HepG2 (cell line): ENCODE data around the gene SLC25A33. TPM values are rescaled to one million over a fixed set of nuclear protein-coding genes. Genes with fewer than 3 reads are reported as not detected.

ENCODE experiments used
- E2F5 ChIP-seq: sonication (generic); formaldehyde crosslinking; conservative IDR thresholded peaks from 2 replicates; pipeline ENCODE4 v1.4.0; 2020; ENCODE audit warnings: missing genetic modification reagents
- GMEB1 ChIP-seq: sonication (generic); formaldehyde crosslinking; IDR thresholded peaks from 2 replicates; pipeline ENCODE4 v1.5.1; 2020; ENCODE audit warnings: missing genetic modification reagents, mild to moderate bottlenecking, borderline replicate concordance
- KLF15 ChIP-seq: sonication (generic); formaldehyde crosslinking; IDR thresholded peaks from 2 replicates; pipeline ENCODE4 v1.8.1; 2023; ENCODE audit warnings: borderline replicate concordance, mild to moderate bottlenecking, inconsistent platforms, missing genetic modification reagents, mixed read lengths
- NFE2L2 ChIP-seq: fragments of 150-350 bp; IDR thresholded peaks from 2 replicates; pipeline ENCODE4 v1.6.1; 2014; ENCODE audit warnings: low read length
- PBX3 ChIP-seq: sonication (generic); formaldehyde crosslinking; IDR thresholded peaks from 2 replicates; pipeline ENCODE4 v1.8.1; 2023; ENCODE audit warnings: missing genetic modification reagents, inconsistent platforms, borderline replicate concordance
- RCOR2 ChIP-seq: IDR thresholded peaks from 2 replicates; pipeline ENCODE4 v1.6.1; 2016; ENCODE audit warnings: missing biosample characterization, missing genetic modification reagents
- SNAPC4 ChIP-seq: sonication (generic); formaldehyde crosslinking; IDR thresholded peaks from 2 replicates; pipeline ENCODE4 v1.4.0; 2020; ENCODE audit warnings: mild to moderate bottlenecking, missing genetic modification reagents
- TOPORS ChIP-seq: sonication (generic); formaldehyde crosslinking; IDR thresholded peaks from 2 replicates; pipeline ENCODE4 v1.8.0; 2023; ENCODE audit warnings: mild to moderate bottlenecking, missing genetic modification reagents
- U2AF1 ChIP-seq: fragments of 200-400 bp; formaldehyde crosslinking; optimal IDR thresholded peaks from 2 replicates; pipeline ENCODE3; 2017; ENCODE audit warnings: mild to moderate bottlenecking, low read depth, low read length
- ZNF143 ChIP-seq: sonication (generic); formaldehyde crosslinking; IDR thresholded peaks from 2 replicates; pipeline ENCODE4 v1.4.0; 2020; ENCODE audit warnings: missing genetic modification reagents
- ZNF501 ChIP-seq: sonication (generic); formaldehyde crosslinking; IDR thresholded peaks from 2 replicates; pipeline ENCODE4 v1.5.1; 2020; ENCODE audit warnings: mild to moderate bottlenecking, moderate library complexity, missing genetic modification reagents
- ZNF577 ChIP-seq: sonication (generic); formaldehyde crosslinking; IDR thresholded peaks from 2 replicates; pipeline ENCODE4 v1.4.0; 2020; ENCODE audit warnings: mild to moderate bottlenecking, low read depth, missing genetic modification reagents, borderline replicate concordance
- ZNF746 ChIP-seq: sonication (generic); formaldehyde crosslinking; IDR thresholded peaks from 2 replicates; pipeline ENCODE4 v1.8.0; 2022; ENCODE audit warnings: mild to moderate bottlenecking, missing genetic modification reagents
- polyA plus RNA-seq, 8 experiments: library from polyadenylated mRNA; depleted of rRNA in 3 of 8; stranded (reverse) in 7 of 8; unstranded in 1 of 8; fragments of >200 nt; fragmentation: Illumina TruSeq in 4 of 8; extraction: Trizol in 4 of 8; gene quantifications; 2 replicates each; pipeline versions ENCODE4 v1.2.1 to v1.2.3, GENCODE V29; 2011 to 2016; ENCODE audit warnings: low read depth in 4 of 8, missing spikeins in 1 of 8, mixed read lengths in 1 of 8; ENCODE audit not compliant: insufficient read depth in 1 of 8
- total RNA-seq, 5 experiments: library from RNA; depleted of rRNA; stranded (reverse); fragments of >200 nt; fragmentation: Illumina TruSeq; extraction: Trizol; gene quantifications; 2 replicates each; pipeline ENCODE4 v1.2.3, GENCODE V29; 2016; ENCODE audit warnings: low read depth in 1 of 5
- TF ChIP-seq, protein P1 (sequence below): sonication (generic); formaldehyde crosslinking; IDR thresholded peaks from 2 replicates; pipeline ENCODE4 v1.4.0; 2020; ENCODE audit warnings: missing genetic modification reagents, borderline replicate concordance
- TF ChIP-seq, protein P2 (sequence below): IDR thresholded peaks from 2 replicates; pipeline ENCODE4 v1.6.1; 2016; ENCODE audit warnings: missing genetic modification reagents, missing compliant biosample characterization

SLC25A33 gene
- total and polyA plus RNA-seq, 2 of the 13 experiments (the other 11 are each of a cell fraction or from before 2014, with no cell fraction given) = 15.4 to 50.3 TPM

- TF ChIP-seq KLF15 (CRISPR knock-in tag) (no peak; the same call in 1 of the 2 replicates), E2F5 (CRISPR knock-in tag) (no peak), ZNF143 (CRISPR knock-in tag) (no peak), PBX3 (CRISPR knock-in tag) (no peak), ZNF746 (CRISPR knock-in tag) (no peak), TOPORS (CRISPR knock-in tag) (no peak), GMEB1 (CRISPR knock-in tag) (peak; percentile 53; the same call in 1 of the 2 replicates), ZNF501 (CRISPR knock-in tag) (no peak), SNAPC4 (CRISPR knock-in tag) (no peak), U2AF1 (no peak), RCOR2 (peak; percentile 74; the same call in 1 of the 2 replicates), NFE2L2 (no peak), ZNF577 (CRISPR knock-in tag) (no peak)
- TF ChIP-seq, protein P1, sequence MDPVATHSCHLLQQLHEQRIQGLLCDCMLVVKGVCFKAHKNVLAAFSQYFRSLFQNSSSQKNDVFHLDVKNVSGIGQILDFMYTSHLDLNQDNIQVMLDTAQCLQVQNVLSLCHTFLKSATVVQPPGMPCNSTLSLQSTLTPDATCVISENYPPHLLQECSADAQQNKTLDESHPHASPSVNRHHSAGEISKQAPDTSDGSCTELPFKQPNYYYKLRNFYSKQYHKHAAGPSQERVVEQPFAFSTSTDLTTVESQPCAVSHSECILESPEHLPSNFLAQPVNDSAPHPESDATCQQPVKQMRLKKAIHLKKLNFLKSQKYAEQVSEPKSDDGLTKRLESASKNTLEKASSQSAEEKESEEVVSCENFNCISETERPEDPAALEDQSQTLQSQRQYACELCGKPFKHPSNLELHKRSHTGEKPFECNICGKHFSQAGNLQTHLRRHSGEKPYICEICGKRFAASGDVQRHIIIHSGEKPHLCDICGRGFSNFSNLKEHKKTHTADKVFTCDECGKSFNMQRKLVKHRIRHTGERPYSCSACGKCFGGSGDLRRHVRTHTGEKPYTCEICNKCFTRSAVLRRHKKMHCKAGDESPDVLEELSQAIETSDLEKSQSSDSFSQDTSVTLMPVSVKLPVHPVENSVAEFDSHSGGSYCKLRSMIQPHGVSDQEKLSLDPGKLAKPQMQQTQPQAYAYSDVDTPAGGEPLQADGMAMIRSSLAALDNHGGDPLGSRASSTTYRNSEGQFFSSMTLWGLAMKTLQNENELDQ = no peak
- TF ChIP-seq, protein P2, sequence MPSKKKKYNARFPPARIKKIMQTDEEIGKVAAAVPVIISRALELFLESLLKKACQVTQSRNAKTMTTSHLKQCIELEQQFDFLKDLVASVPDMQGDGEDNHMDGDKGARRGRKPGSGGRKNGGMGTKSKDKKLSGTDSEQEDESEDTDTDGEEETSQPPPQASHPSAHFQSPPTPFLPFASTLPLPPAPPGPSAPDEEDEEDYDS (CRISPR knock-in tag) = peak; percentile 95
These were observed 1.2 kb upstream of the SLC25A33 start (continued) for GRCh38 chr1:9537863-9538668.
